Keratinocyte (primary cell): ENCODE results near the gene LRRC28. TPM values are rescaled to one million over a fixed set of nuclear protein-coding genes. Genes with fewer than 3 reads are reported as not detected.

Source experiments
- DNase-seq: peaks from one replicate; pipeline ENCODE4 v3.0.0-alpha.2; 2011; ENCODE audit warnings: low read depth, missing footprints, low spot score
- FAIRE-seq: peaks from 2 replicates; lab custom pipeline; 2011; peaks lifted over from hg19 to GRCh38; lab: Jason Lieb, UNC
- H2AFZ ChIP-seq: 2 replicates; pipeline ENCODE4 v1.6.0; 2012; ENCODE audit warnings: low read length, control low read depth, inconsistent platforms; ENCODE audit not compliant: control insufficient read depth
- H3K27ac ChIP-seq: 2 replicates; pipeline ENCODE4 v1.5.1; 2011; ENCODE audit warnings: low read length; ENCODE audit not compliant: control insufficient read depth, insufficient read depth
- H3K27me3 ChIP-seq: 3 replicates; pipeline ENCODE4 v1.6.0; 2011; ENCODE audit warnings: low read length; ENCODE audit not compliant: control insufficient read depth, insufficient read depth; ENCODE audit errors: extremely low read depth
- H3K36me3 ChIP-seq, 2 experiments: 2 replicates in 1 of 2; 3 replicates in 1 of 2; pipeline ENCODE4 v1.5.1; 2011; ENCODE audit warnings: low read length in 2 of 2, mild to moderate bottlenecking in 1 of 2; ENCODE audit not compliant: control insufficient read depth in 2 of 2, insufficient read depth in 2 of 2; ENCODE audit errors: extremely low read depth in 1 of 2
- H3K4me1 ChIP-seq: 3 replicates; pipeline ENCODE4 v1.5.1; 2011; ENCODE audit warnings: low read length; ENCODE audit not compliant: control insufficient read depth, insufficient read depth; ENCODE audit errors: extremely low read depth
- H3K4me2 ChIP-seq: 3 replicates; pipeline ENCODE4 v1.6.0; 2011; ENCODE audit warnings: low read depth, low read length; ENCODE audit not compliant: control insufficient read depth, insufficient read depth; ENCODE audit errors: extremely low read depth
- H3K4me3 ChIP-seq, 3 experiments: fragments of 200-600 bp in 1 of 3; sonication (generic) in 1 of 3; 2 replicates in 2 of 3; 3 replicates in 1 of 3; pipeline ENCODE4 v1.5.1; 2011 to 2016; ENCODE audit warnings: low read length in 3 of 3, mild to moderate bottlenecking in 3 of 3, control low read depth in 2 of 3, inconsistent platforms in 1 of 3, low read depth in 1 of 3, mixed read lengths in 1 of 3, mixed run types in 1 of 3, moderate library complexity in 1 of 3; ENCODE audit not compliant: control insufficient read depth in 2 of 3, insufficient read depth in 2 of 3; ENCODE audit errors: extremely low read depth in 1 of 3
- H3K79me2 ChIP-seq: 2 replicates; pipeline ENCODE4 v1.6.0; 2012; ENCODE audit warnings: low read length; ENCODE audit not compliant: control insufficient read depth, insufficient read depth
- H3K9ac ChIP-seq: 3 replicates; pipeline ENCODE4 v1.6.0; 2011; ENCODE audit warnings: low read length; ENCODE audit not compliant: control insufficient read depth, insufficient read depth; ENCODE audit errors: extremely low read depth
- H3K9me1 ChIP-seq: 3 replicates; pipeline ENCODE4 v1.6.0; 2011; ENCODE audit warnings: low read length; ENCODE audit not compliant: control insufficient read depth, insufficient read depth; ENCODE audit errors: extremely low read depth
- H3K9me3 ChIP-seq: 2 replicates; pipeline ENCODE4 v1.5.1; 2012; ENCODE audit warnings: low read depth, low read length; ENCODE audit not compliant: control insufficient read depth
- H4K20me1 ChIP-seq: 3 replicates; pipeline ENCODE4 v1.6.0; 2011; ENCODE audit warnings: low read length; ENCODE audit not compliant: control insufficient read depth, insufficient read depth; ENCODE audit errors: extremely low read depth
- CTCF ChIP-seq, 3 experiments: IDR thresholded peaks in 1 of 3; conservative IDR thresholded peaks in 1 of 3; optimal IDR thresholded peaks in 1 of 3; 2 replicates in 2 of 3; 3 replicates in 1 of 3; pipeline versions ENCODE3 to v1.5.1; 2011; ENCODE audit warnings: low read length in 3 of 3, mild to moderate bottlenecking in 3 of 3, moderate library complexity in 2 of 3, control low read depth in 1 of 3, inconsistent platforms in 1 of 3; ENCODE audit not compliant: insufficient read depth in 2 of 3; ENCODE audit errors: extremely low read depth in 1 of 3
- EZH2 ChIP-seq: IDR thresholded peaks from one replicate; pipeline ENCODE4 v1.6.1; 2012; ENCODE audit warnings: inconsistent platforms, mild to moderate bottlenecking, low read length, moderate library complexity
- dilution Hi-C: fragments of 300-500 bp; cut with MboI; formaldehyde crosslinking; loops from one replicate; pipeline ENCODE4 v1.7.0; 2020; ENCODE audit warnings: low sequenced_read_pairs; ENCODE audit not compliant: extremely low pct_ligation_motif_present
- polyA plus RNA-seq, 5 experiments: library from polyadenylated mRNA; depleted of rRNA in 3 of 5; stranded (reverse) in 3 of 5; stranded (forward) in 1 of 5; unstranded in 1 of 5; fragments of >200 nt; gene quantifications; 1 replicate in 1 of 5; 2 replicates in 3 of 5; 3 replicates in 1 of 5; pipeline versions ENCODE4 v1.2.1 to v1.2.3, GENCODE V29; 2011 to 2012; ENCODE audit warnings: missing spikeins in 2 of 5, low read depth in 1 of 5, low replicate concordance in 1 of 5

Gene LRRC28
- polyA plus RNA-seq, 1 donor (not counting 4 experiments of a cell fraction or from before 2014, with no cell fraction given): 25.1 TPM

GRCh38 chr15:99396375-99396774 is 145.1 kb downstream of the LRRC28 start:
- no peak for FAIRE-seq

GRCh38 chr15:99399061-99399460 is 147.8 kb downstream of the LRRC28 start:
- H3K9ac ChIP-seq: no peak overlapping the region
- FAIRE-seq: no peak

More at GRCh38 chr15:99396375-99396774, 145.1 kb downstream of the LRRC28 start:
- no peaks in the 10 kb centered on the region for H3K79me2 ChIP-seq
- H2AFZ ChIP-seq: no peak overlapping the region
- dilution Hi-C loops: no loop called here
- H4K20me1 ChIP-seq: no peaks in the 10 kb centered on the region
- H3K9ac ChIP-seq: no peak overlapping the region
- DNase-seq: no peak
- no peak for TF ChIP-seq EZH2
- no peaks in the 10 kb centered on the region for H3K9me3 ChIP-seq
- H3K4me3 ChIP-seq: no peak overlapping the region
- no peaks in the 10 kb centered on the region for H3K36me3 ChIP-seq
- H3K9me1 ChIP-seq: no peaks in the 10 kb centered on the region
- no peak overlapping the region for H3K27ac ChIP-seq
- H3K4me1 ChIP-seq: no peaks in the 10 kb centered on the region
- no peaks in the 10 kb centered on the region for H3K27me3 ChIP-seq
- H3K4me2 ChIP-seq: no peak overlapping the region

More at GRCh38 chr15:99399061-99399460, 147.8 kb downstream of the LRRC28 start:
- no peaks in the 10 kb centered on the region for H3K27me3 ChIP-seq
- TF ChIP-seq EZH2: no peak
- TF ChIP-seq CTCF (optimal IDR thresholded peaks at IDR 0.05 in 1 of 3, IDR thresholded peaks at IDR 0.05 in 1 of 3, conservative IDR thresholded peaks at IDR 0.05 in 1 of 3; ENCODE audit: extremely low read depth in 1 of 3, insufficient read depth in 2 of 3, low read length in 3 of 3): no peak
- H3K4me2 ChIP-seq: no peak overlapping the region
- no peak overlapping the region for H3K4me3 ChIP-seq
- H3K27ac ChIP-seq: no peak overlapping the region
- H3K36me3 ChIP-seq: no peaks in the 10 kb centered on the region
- no peaks in the 10 kb centered on the region for H4K20me1 ChIP-seq
- H3K4me1 ChIP-seq: peaks cover 2% of the 10 kb centered on the region
- H3K79me2 ChIP-seq: no peaks in the 10 kb centered on the region
- H3K9me1 ChIP-seq: no peaks in the 10 kb centered on the region
- DNase-seq: no peak
- no peaks in the 10 kb centered on the region for H3K9me3 ChIP-seq
- no peak overlapping the region for H2AFZ ChIP-seq
- dilution Hi-C loops: no loop called here
